NCI-H774 (cell line): ENCODE measurements around the gene LATS2.

Experiments used
- DNase-seq: peaks from one replicate; lab custom pipeline; 2025; lab: John Stamatoyannopoulos, UW

LATS2 gene

GRCh38 chr13:21015284-21015683 lies 46.1 kb downstream of the LATS2 start:
- DNase-seq = no peak

- DNase-seq = no peak
Measured at GRCh38 chr13:21014502-21015170, 46.8 kb downstream of the LATS2 start.

GRCh38 chr13:21014139-21014501 lies 47.3 kb downstream of the LATS2 start:
- no peak for DNase-seq

DNA sequence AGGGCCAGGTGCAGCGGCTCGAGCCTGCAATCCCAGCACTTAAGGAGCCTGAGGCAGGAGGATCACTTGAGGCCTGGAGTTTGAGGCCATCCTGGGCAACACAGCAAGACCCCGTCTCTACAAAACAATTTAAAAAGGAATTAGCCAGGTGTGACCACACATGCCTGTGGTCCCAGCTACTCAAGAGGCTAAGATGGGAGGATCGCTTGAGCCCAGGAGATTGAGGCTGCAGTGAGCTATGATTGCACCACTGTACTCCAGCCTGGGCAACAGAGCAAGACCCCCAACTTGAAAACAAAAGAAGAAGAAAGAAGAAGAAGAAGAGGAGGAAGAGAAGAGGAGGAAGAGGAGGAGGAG lies 47.7 kb downstream of the LATS2 start:
- no peak for DNase-seq

DNA sequence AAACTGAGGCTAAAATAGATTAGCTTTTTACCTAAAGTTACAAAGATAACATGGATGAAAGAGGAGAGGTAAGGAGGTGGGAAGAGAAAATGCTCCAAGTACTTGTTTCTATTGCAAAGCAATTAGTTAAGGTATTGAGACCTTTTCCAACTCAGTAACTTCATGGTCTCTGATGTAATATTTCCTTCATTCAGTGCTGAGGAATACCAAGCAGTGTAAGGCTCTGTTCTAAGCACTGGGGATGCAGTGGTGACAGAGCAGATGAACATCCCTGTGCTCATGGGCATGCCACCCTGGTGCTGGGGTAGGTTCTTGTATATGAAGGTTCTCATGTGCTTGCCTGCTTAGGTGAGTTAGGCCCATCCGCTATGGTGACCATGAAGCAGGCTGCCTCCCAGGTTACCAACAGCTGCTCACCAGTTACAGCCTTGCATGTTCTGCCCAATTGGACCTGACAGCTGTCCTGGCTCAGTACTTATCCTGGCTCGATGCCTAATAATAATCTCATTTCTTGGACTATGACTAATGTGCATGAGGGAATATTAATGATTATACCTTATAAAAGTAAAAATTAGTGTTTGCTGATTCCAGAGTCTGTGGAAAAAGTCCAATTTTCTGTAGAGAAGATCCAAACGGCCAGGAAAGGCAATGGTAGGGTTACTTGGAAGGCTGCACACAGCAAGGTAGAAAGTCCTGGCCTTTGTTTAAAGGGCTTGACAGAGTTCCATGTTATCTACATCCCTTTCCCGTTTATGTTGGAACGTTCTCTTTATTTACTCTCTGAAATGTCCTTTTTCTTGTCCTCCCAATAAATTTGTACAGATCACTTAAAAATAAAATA lies 48.3 kb downstream of the LATS2 start:
- no peak for DNase-seq

- no peak for DNase-seq
Measured at GRCh38 chr13:21012211-21012610, 49.2 kb downstream of the LATS2 start.

GRCh38 chr13:21011378-21011777 lies 50.0 kb downstream of the LATS2 start:
- DNase-seq = no peak

DNA sequence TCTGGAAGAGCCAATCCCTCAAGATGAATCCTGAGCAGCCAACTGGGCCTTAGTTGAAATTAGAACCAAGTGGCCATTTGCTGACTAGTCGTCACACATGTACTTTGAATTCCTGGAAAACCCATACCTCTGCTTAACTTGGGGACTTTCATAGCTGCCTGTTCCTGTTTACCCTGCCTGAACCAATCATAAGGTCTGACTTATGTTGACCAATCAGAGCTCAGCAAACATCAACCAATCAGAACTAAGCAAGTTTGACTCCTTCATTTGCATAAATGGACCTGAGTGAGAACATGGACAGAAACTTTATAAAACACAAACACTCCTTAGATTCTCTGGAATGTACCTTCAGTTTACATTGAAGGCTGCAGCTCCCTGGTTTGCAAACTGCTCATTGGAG lies 50.8 kb downstream of the LATS2 start:
- no peak for DNase-seq

- DNase-seq = no peak
Measured at GRCh38 chr13:21009036-21009435, 52.4 kb downstream of the LATS2 start.

DNA sequence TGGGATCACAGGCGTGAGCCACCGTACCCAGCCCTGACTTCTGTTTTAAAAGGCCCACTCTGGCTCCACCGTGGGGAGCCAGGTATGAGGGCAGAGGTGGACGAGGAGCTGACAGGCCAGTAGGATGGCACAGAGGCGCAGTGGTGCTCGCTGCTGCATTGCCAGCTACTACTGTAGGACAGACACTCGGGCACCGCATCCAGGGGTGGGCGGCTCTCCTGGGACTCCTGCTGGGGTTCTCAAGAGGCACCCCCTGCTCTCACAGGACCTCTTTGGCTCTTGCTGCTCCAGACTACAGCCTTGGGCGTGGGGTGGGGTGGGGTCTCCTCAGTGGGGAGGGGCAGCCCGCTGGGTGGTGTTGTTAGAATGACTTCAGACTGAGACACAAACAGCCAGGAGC lies 53.4 kb downstream of the LATS2 start:
- DNase-seq = no peak

DNA sequence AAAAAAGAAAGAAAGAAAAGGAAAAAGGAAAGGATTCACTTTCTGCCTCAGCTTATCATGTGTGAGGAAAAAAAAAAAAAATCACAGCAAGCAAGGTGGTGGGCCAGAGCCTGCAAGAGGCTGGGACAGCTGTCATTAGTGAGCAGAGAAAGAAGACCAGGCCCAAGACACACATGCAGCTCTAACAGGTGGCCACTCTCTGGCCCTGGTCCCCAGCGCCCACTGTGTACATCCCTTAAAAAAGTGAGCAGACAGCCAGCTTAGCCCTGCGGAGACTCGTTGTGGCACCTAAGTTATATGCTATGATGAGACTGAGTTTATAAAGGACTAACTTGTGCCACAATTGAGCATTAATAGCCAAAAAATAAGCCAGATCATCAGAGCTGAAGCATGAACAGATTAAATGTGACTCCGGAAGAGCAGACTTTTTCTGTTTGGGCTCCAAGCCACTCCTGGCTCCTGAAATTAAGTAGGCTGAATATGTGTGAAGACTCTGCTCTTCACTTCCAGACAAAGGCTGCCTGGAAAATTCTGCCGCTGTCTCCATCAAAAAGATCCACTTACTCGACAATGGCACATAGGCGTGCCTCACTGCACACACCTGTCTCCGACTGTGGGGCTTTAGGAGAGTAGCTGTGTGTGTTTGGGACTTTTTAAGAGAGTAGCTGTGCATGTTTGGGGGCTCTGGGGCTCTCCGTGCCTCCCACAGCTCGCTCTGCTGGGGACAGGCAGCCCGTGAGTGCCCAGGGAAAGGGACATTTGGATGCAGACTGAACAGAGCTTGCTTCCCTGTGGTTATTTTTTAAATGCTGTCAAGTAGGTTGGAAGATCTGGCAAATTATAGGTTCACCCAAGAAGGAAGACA lies 55.0 kb downstream of the LATS2 start:
- no peak for DNase-seq

GRCh38 chr13:21005193-21005592 lies 56.2 kb downstream of the LATS2 start:
- no peak for DNase-seq

DNA sequence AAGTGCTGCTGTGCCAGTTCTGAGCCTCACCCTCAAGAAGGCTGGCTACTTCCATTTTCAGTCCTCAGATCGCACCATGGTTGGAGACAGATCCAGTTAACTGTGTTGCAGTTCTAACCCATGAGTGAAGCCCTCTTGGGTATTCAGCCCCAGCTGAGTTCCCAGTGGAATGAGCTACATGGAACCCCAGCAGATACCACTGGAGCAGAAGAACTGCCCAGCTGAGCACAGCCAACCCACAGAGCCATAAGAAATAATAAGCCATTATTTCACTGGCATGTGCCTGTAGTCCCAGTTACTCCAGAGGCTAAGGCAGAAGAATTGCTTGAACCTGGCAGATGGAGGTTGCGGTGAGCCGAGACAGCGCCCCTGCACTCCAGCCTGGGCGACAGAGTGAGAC lies 59.9 kb downstream of the LATS2 start:
- DNase-seq = no peak

DNA sequence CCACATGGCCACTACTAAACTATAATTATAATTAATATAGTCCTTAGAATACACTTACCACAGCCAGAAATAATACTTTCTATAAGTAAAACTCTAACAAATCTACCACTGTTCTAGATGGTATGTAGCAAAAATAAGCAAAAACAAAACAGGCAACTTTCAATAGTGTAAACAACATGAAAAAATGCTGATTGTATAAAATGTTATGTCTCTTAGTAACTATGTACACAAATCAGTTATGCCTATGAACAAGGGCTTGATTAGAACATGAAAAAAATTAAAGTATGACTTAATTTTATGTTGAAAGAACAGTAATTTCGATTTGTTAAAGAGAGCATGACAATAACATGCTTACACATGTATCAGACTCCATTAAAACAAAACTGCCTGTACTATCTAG lies 60.7 kb downstream of the LATS2 start:
- DNase-seq = no peak

- no peak for DNase-seq
Measured at GRCh38 chr13:20998649-20999415, 62.6 kb downstream of the LATS2 start.

DNA sequence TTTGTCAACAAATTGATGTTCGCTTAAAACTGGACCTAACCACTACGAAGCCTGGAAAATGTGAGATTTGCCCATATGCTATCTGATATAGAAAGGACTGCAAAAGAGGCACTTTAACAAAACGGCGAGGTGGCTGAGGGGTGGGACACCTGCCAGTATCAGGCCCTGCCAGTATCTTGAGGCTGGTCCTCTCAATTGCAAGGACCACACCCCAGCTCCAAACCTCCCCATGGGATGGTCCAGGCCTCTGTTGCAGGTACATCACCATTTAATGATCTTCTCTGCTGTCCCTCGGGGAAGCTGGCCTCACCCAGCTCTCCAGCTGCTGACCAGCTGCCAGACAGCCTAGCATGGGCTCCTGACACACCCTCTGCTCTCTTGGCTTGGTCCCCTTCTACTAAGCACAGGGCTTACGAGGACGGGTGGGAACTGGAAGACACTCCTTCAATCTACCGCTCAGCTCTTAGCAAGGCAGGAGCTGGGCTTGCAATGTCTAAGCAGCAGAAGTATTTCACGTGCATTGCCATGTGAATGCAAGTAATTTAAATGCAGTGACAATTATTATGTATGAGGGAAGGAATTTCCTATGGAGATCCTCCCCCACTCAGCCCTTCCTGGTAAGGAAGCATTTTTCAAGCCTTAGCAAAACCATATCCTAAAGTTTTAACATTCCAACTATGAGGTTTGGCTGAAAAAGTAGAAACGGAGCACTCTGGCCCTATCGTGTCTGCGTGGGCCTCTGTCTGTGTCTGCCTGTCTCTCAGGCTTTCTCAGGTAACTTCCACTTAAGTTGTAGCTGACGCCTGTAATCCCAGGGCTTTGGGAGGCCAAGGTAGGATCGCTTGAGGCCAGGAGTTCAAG lies 63.9 kb downstream of the LATS2 start:
- DNase-seq = no peak

DNA sequence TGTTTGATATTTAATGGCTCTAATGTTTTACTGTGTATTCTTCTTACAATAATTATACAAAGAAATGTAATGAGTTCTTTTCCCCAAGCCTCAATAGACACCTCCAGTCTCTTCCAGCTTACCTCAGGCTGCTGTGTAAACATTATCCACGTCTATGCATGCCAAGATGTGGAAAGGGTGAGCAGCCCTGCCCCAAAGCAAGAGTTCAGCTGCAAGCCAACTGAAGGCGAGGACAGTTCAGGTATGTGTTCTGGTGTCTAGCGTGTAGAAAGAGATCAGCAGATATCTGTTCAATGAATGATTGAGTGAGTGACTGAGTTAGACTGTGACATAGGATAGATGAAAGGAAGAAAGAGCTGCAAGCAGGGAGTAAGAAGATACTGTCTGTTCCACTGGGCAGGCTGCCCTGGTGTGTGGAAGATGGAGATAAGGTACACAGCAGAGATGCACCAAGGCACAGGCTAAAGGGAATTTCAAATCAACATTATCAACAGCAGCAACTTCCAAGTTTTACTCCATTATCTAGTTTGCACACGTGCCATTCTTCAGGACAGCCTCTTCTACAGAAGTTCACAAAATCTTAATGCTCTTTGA lies 66.0 kb downstream of the LATS2 start:
- DNase-seq = no peak

DNA sequence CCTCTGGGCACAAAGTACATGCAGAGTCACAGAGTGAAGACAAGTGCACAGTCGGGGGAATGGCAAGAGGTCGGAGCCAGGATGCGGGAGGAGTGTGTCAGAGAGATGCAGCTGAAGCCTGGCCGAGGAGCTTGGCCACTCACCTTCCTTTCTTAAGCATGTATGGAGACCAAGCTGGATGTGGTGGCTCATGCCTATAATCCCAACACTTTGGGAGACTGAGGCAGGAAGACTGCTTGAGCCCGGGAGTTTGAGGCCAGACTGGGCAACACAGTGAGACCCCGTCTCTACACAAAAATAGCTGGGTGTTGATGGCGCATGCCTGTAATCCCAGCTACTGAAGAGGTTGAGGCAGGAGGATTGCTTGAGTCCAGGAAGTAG lies 67.0 kb downstream of the LATS2 start:
- DNase-seq = no peak

- DNase-seq = no peak
Measured at GRCh38 chr13:20993661-20994440, 67.5 kb downstream of the LATS2 start.

GRCh38 chr13:20993211-20993610 lies 68.2 kb downstream of the LATS2 start:
- no peak for DNase-seq
